ENCODE results near the gene HTT. TPM values are rescaled to one million over a fixed set of nuclear protein-coding genes. Genes with fewer than 3 reads are reported as not detected.
A peak's percentile ranks its signal among the peaks of the same experiment; 100 is the strongest.
"Not testable (repeated sequence)": the region's sequence is repeated elsewhere in the genome, so short reads cannot be mapped to it uniquely, and the experiment has no call there.

The HTT gene
- total RNA-seq, 3 donors from 2014 or later (not counting 1 experiment from before 2014, with no cell fraction given) = 132 to 175 (median 165) TPM

- Mint-ChIP-seq H3K4me3 (no peak overlapping the region), H3K27ac (peak overlapping the region; percentile 1 to 61), H3K27me3 (ENCODE audit: low read depth in 2 of 2) (no peaks in the 10 kb centered on the region), H3K4me1 (peaks cover 15 to 21% of the 10 kb centered on the region in 2 donors), H3K36me3 (peaks cover 42% of the 10 kb centered on the region), H3K9me3 (peaks cover 0 to 2% of the 10 kb centered on the region in 2 donors)
- Histone ChIP-seq H3K27me3 (ENCODE audit: control insufficient read depth, insufficient read depth, low read length) (no peaks in the 10 kb centered on the region), H3K36me3 (ENCODE audit: control insufficient read depth, insufficient read depth, low read length) (peaks cover 43% of the 10 kb centered on the region), H3K27ac (ENCODE audit: low read length) (no peak overlapping the region), H3K4me1 (ENCODE audit: control insufficient read depth, insufficient read depth, low read length) (no peaks in the 10 kb centered on the region), H3K4me3 (ENCODE audit: low read length) (no peak overlapping the region), H3K9me3 (ENCODE audit: control insufficient read depth, insufficient read depth, low read length) (no peaks in the 10 kb centered on the region)
- no peak for DNase-seq
- intact Hi-C loops (cut with micrococcal nuclease) = no loop called here
- ATAC-seq = no peak
- TF ChIP-seq, protein P1, sequence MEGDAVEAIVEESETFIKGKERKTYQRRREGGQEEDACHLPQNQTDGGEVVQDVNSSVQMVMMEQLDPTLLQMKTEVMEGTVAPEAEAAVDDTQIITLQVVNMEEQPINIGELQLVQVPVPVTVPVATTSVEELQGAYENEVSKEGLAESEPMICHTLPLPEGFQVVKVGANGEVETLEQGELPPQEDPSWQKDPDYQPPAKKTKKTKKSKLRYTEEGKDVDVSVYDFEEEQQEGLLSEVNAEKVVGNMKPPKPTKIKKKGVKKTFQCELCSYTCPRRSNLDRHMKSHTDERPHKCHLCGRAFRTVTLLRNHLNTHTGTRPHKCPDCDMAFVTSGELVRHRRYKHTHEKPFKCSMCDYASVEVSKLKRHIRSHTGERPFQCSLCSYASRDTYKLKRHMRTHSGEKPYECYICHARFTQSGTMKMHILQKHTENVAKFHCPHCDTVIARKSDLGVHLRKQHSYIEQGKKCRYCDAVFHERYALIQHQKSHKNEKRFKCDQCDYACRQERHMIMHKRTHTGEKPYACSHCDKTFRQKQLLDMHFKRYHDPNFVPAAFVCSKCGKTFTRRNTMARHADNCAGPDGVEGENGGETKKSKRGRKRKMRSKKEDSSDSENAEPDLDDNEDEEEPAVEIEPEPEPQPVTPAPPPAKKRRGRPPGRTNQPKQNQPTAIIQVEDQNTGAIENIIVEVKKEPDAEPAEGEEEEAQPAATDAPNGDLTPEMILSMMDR (IDR thresholded peaks at IDR 0.05) = no peak
- WGBS (ENCODE audit: insufficient coverage) = 93% methylated on average over 7 of the region's 7 CpGs
These were observed 84.4 kb downstream of the HTT start for GRCh38 chr4:3158841-3159240.

- Histone ChIP-seq H3K9me3 (ENCODE audit: control insufficient read depth, insufficient read depth, low read length) (no peaks in the 10 kb centered on the region), H3K36me3 (ENCODE audit: control insufficient read depth, insufficient read depth, low read length) (peaks cover 34% of the 10 kb centered on the region)
- H3K36me3 Mint-ChIP-seq = peaks cover 38% of the 10 kb centered on the region
These were observed 86.0 kb downstream of the HTT start for GRCh38 chr4:3160438-3160837.

DNA sequence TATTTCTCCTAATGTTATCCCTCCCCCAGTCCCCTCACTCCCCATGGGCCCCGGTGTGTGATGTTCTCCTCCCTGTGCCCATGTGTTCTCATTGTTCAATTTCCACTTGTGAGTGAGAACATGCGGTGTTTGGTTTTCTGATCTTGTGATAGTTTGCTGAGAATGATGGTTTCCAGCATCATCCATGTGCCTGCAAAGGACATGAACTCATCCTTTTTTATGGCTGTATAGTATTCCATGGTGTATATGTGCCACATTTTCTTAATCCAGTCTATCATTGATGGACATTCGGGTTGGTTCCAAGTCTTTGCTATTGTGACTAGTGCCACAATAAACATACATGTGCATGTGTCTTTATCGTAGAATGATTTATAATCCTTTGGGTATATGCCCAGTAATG, 86.6 kb downstream of the HTT start:
- not testable (repeated sequence) for H3K4me3 Mint-ChIP-seq; ATAC-seq; H3K27me3 ChIP-seq (ENCODE audit: control insufficient read depth, insufficient read depth, low read length); H3K27ac Mint-ChIP-seq; H3K4me3 ChIP-seq (ENCODE audit: low read length); H3K9me3 ChIP-seq (ENCODE audit: control insufficient read depth, insufficient read depth, low read length); DNase-seq; H3K27me3 Mint-ChIP-seq (ENCODE audit: low read depth in 2 of 2); H3K4me1 ChIP-seq (ENCODE audit: control insufficient read depth, insufficient read depth, low read length); H3K27ac ChIP-seq (ENCODE audit: low read length); H3K9me3 Mint-ChIP-seq
- intact Hi-C loops (cut with micrococcal nuclease) = loop anchor here (5.0 kb wide), 1 partner anchor 41 kb away; no protein-coding TSS in a partner anchor
- WGBS (ENCODE audit: insufficient coverage) = 100% methylated on average over 3 of the region's 4 CpGs
- Mint-ChIP-seq H3K4me1 (peaks cover 19 to 38% of the 10 kb centered on the region in 2 donors), H3K36me3 (peaks cover 38% of the 10 kb centered on the region)
- peaks cover 34% of the 10 kb centered on the region for H3K36me3 ChIP-seq (ENCODE audit: control insufficient read depth, insufficient read depth, low read length)

More at GRCh38 chr4:3160438-3160837, 86.0 kb downstream of the HTT start:
- DNase-seq (no peak), ATAC-seq (peak in 2 of 3 donors; percentile 34 to 59)
- Histone ChIP-seq H3K27ac (ENCODE audit: low read length) (no peak overlapping the region), H3K4me1 (ENCODE audit: control insufficient read depth, insufficient read depth, low read length) (no peaks in the 10 kb centered on the region), H3K27me3 (ENCODE audit: control insufficient read depth, insufficient read depth, low read length) (no peaks in the 10 kb centered on the region), H3K4me3 (ENCODE audit: low read length) (no peak overlapping the region)
- Mint-ChIP-seq H3K4me3 (no peak overlapping the region), H3K27ac (peak overlapping the region; percentile 61 to 71), H3K27me3 (ENCODE audit: low read depth in 2 of 2) (no peaks in the 10 kb centered on the region), H3K4me1 (peaks cover 19 to 35% of the 10 kb centered on the region in 2 donors), H3K9me3 (peaks cover 0 to 5% of the 10 kb centered on the region in 2 donors)
- TF ChIP-seq, protein P1 (IDR thresholded peaks at IDR 0.05) = no peak
- intact Hi-C loops (cut with micrococcal nuclease) = loop anchor here (5.0 kb wide), 1 partner anchor 42 kb away; no protein-coding TSS in a partner anchor
- WGBS (ENCODE audit: insufficient coverage) = 90% methylated on average over 7 of the region's 7 CpGs

- intact Hi-C loops (cut with micrococcal nuclease); H3K9me3 ChIP-seq (ENCODE audit: control insufficient read depth, insufficient read depth, low read length); ATAC-seq; H3K4me1 ChIP-seq (ENCODE audit: control insufficient read depth, insufficient read depth, low read length); DNase-seq; H3K27me3 ChIP-seq (ENCODE audit: control insufficient read depth, insufficient read depth, low read length); H3K27me3 Mint-ChIP-seq (ENCODE audit: low read depth in 2 of 2); H3K4me3 ChIP-seq (ENCODE audit: low read length); H3K9me3 Mint-ChIP-seq; H3K4me3 Mint-ChIP-seq; H3K27ac ChIP-seq (ENCODE audit: low read length); H3K27ac Mint-ChIP-seq: not testable (repeated sequence)
- Mint-ChIP-seq H3K4me1 (peaks cover 33 to 51% of the 10 kb centered on the region in 2 donors), H3K36me3 (peaks cover 36% of the 10 kb centered on the region)
- H3K36me3 ChIP-seq (ENCODE audit: control insufficient read depth, insufficient read depth, low read length) = peaks cover 12% of the 10 kb centered on the region
- 96% methylated on average over 6 of the region's 6 CpGs for WGBS (ENCODE audit: insufficient coverage)
These were observed 92.0 kb downstream of the HTT start for GRCh38 chr4:3166434-3166833.
